GM23338 (cell line): ENCODE data around the gene WIPF3. TPM values are rescaled to one million over a fixed set of nuclear protein-coding genes. Genes with fewer than 3 reads are reported as not detected.

Experiments used
- ATAC-seq: fragments of 200-7000 bp; cut with Tn5 transposase; 3 replicates; pipeline ENCODE4 v1.9.1; 2020
- DNase-seq: peaks from one replicate; pipeline ENCODE4 v3.0.0-alpha.2; 2015; ENCODE audit warnings: low spot score
- H2AFZ ChIP-seq: fragments of 200-600 bp; sonication (generic); 2 replicates; pipeline ENCODE4 v1.8.0; 2016; ENCODE audit warnings: antibody characterized with exemption, mild to moderate bottlenecking, moderate library complexity
- H3F3A ChIP-seq: fragments of 200-600 bp; sonication (generic); replicated peaks from 2 replicates; pipeline ENCODE4 v1.8.0; 2017; ENCODE audit warnings: antibody characterized with exemption, mixed run types, low read depth
- H3K27ac ChIP-seq: fragments of 200-600 bp; sonication (generic); 2 replicates; pipeline ENCODE4 v1.6.1; 2016; ENCODE audit warnings: low read depth
- H3K27me3 ChIP-seq: fragments of 200-600 bp; sonication (generic); 2 replicates; pipeline ENCODE4 v1.8.0; 2016; ENCODE audit warnings: mild to moderate bottlenecking, mixed run types, moderate library complexity; ENCODE audit not compliant: insufficient read depth
- H3K36me3 ChIP-seq: fragments of 200-600 bp; sonication (generic); 2 replicates; pipeline ENCODE4 v1.8.0; 2016; ENCODE audit warnings: mild to moderate bottlenecking; ENCODE audit not compliant: insufficient read depth
- H3K4me1 ChIP-seq: fragments of 200-600 bp; sonication (generic); 2 replicates; pipeline ENCODE4 v1.8.0; 2016; ENCODE audit warnings: mild to moderate bottlenecking, moderate library complexity; ENCODE audit not compliant: insufficient read depth
- H3K4me2 ChIP-seq: fragments of 200-600 bp; sonication (generic); 2 replicates; pipeline ENCODE4 v1.7.1; 2017; ENCODE audit warnings: mixed run types
- H3K4me3 ChIP-seq: fragments of 200-600 bp; sonication (generic); 2 replicates; pipeline ENCODE4 v1.6.1; 2016; ENCODE audit warnings: mixed run types
- H3K79me2 ChIP-seq: fragments of 200-600 bp; sonication (generic); replicated peaks from 2 replicates; pipeline ENCODE4 v1.8.0; 2017; ENCODE audit warnings: mild to moderate bottlenecking; ENCODE audit not compliant: insufficient read depth
- H3K9me2 ChIP-seq: fragments of 200-600 bp; sonication (generic); 2 replicates; pipeline ENCODE4 v1.8.0; 2017; ENCODE audit not compliant: insufficient read depth
- H4K20me1 ChIP-seq: fragments of 200-600 bp; sonication (generic); replicated peaks from 2 replicates; pipeline ENCODE4 v1.8.0; 2017; ENCODE audit warnings: mild to moderate bottlenecking; ENCODE audit not compliant: insufficient read depth
- H3K27ac Mint-ChIP-seq: 2 replicates; pipeline ENCODE4 v1.8.0; 2020; ENCODE audit warnings: inconsistent platforms, mild to moderate bottlenecking, moderate library complexity, mixed read lengths
- H3K27me3 Mint-ChIP-seq: 3 replicates; pipeline ENCODE4 v1.8.0; 2022; ENCODE audit warnings: low read depth, mild to moderate bottlenecking, moderate library complexity, mixed read lengths, inconsistent platforms; ENCODE audit not compliant: insufficient read depth, poor library complexity
- H3K36me3 Mint-ChIP-seq: 3 replicates; pipeline ENCODE4 v1.8.0; 2021; ENCODE audit warnings: low read depth, mild to moderate bottlenecking, inconsistent platforms, moderate library complexity, mixed read lengths
- H3K4me1 Mint-ChIP-seq: 3 replicates; pipeline ENCODE4 v1.8.0; 2020; ENCODE audit warnings: mild to moderate bottlenecking, inconsistent platforms, mixed read lengths
- H3K4me3 Mint-ChIP-seq: 3 replicates; pipeline ENCODE4 v1.8.0; 2021; ENCODE audit warnings: moderate library complexity, mild to moderate bottlenecking, inconsistent platforms, mixed read lengths
- H3K9me3 Mint-ChIP-seq: 3 replicates; pipeline ENCODE4 v1.8.0; 2020; ENCODE audit warnings: moderate library complexity, mild to moderate bottlenecking, inconsistent platforms, mixed read lengths
- EZH2 ChIP-seq: fragments of 200-600 bp; sonication (generic); IDR thresholded peaks from one replicate; pipeline ENCODE4 v1.8.0; 2017; ENCODE audit warnings: antibody characterized with exemption, mild to moderate bottlenecking, low read depth; ENCODE audit not compliant: unreplicated experiment
- EZH2phosphoT487 ChIP-seq: fragments of 200-600 bp; sonication (generic); IDR thresholded peaks from one replicate; pipeline ENCODE4 v1.8.1; 2018; ENCODE audit warnings: antibody characterized with exemption; ENCODE audit not compliant: unreplicated experiment
- REST ChIP-seq: IDR thresholded peaks from one replicate; pipeline ENCODE4 v1.6.1; 2018; ENCODE audit warnings: antibody characterized with exemption; ENCODE audit not compliant: unreplicated experiment
- STAT1 ChIP-seq: IDR thresholded peaks from one replicate; pipeline ENCODE4 v1.6.1; 2016; ENCODE audit warnings: antibody characterized with exemption; ENCODE audit not compliant: unreplicated experiment
- ZNF114 ChIP-seq: fragments of 250-450 bp; sonication (Bioruptor Pico); IDR thresholded peaks from 2 replicates; pipeline ENCODE4 v1.5.0; 2020; ENCODE audit warnings: mild to moderate bottlenecking, moderate library complexity
- ZNF462 ChIP-seq: fragments of 250-450 bp; sonication (Bioruptor Pico); IDR thresholded peaks from 2 replicates; pipeline ENCODE4 v1.5.0; 2020; ENCODE audit warnings: mild to moderate bottlenecking, moderate library complexity
- polyA plus RNA-seq: library from polyadenylated mRNA; unstranded; fragments of >200 nt; fragmentation: Nextera tagmentation; extraction: Ambion mirVana; gene quantifications from 2 replicates; pipeline ENCODE4 v1.2.1, GENCODE V29; 2016
- total RNA-seq: library from RNA; depleted of rRNA; stranded (reverse); fragments of >200 nt; shearing (Covaris generic); gene quantifications from 2 replicates; pipeline ENCODE4 v1.2.3, GENCODE V29; 2014

WIPF3 gene
- total and polyA plus RNA-seq, 2 experiments from 2014 or later: 5.7 to 11.4 TPM

DNA sequence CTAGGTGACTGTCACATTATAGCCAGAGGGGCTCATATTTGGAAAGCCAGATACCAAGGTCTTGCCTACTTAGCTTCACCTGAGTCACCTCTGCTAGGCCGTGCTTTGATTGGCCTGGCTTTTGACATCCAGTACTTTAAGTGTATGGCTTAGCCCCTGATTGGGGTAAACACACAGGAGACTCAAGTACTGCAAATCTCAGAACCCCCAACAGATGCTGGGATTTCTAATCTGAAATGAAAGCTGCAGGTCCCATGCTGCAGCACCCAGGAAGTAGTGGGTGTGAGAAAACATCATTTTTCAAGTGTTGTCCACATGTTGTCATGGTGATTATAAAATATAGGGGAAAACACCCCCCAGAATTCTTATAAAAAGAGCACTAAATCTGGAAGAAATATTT lies 76.2 kb downstream of the WIPF3 start:
- H3K4me1 ChIP-seq: peaks cover 24% of the 10 kb centered on the region
- Mint-ChIP-seq H3K4me3 (peak overlapping the region; percentile 85; the same call in 1 of the 3 replicates), H3K4me1 (peaks cover 32% of the 10 kb centered on the region), H3K36me3 (no peaks in the 10 kb centered on the region), H3K9me3 (no peaks in the 10 kb centered on the region), H3K27me3 (peaks cover 8% of the 10 kb centered on the region), H3K27ac (no peak overlapping the region)
- TF ChIP-seq ZNF114 (CRISPR knock-in tag): no peak
- no peak for TF ChIP-seq EZH2
- TF ChIP-seq EZH2phosphoT487: no peak
- TF ChIP-seq STAT1: no peak
- no peak for TF ChIP-seq ZNF462 (CRISPR knock-in tag)
- TF ChIP-seq REST: no peak
- H3K27me3 ChIP-seq: no peaks in the 10 kb centered on the region
- no peaks in the 10 kb centered on the region for H4K20me1 ChIP-seq
- H2AFZ ChIP-seq: no peak overlapping the region
- peak overlapping the region; percentile 77 for H3K4me2 ChIP-seq
- H3K79me2 ChIP-seq: peaks cover 7% of the 10 kb centered on the region; the same call in 1 of the 2 replicates
- H3K36me3 ChIP-seq: no peaks in the 10 kb centered on the region
- H3K9me2 ChIP-seq: no peaks in the 10 kb centered on the region
- 0 out of 2 replicates have a peak, but pooled peaks cover 4% of the 10 kb centered on the region for H3F3A ChIP-seq
- H3K4me3 ChIP-seq: no peak overlapping the region
- no peak for DNase-seq
- H3K27ac ChIP-seq: no peak overlapping the region
- no peak for ATAC-seq
